ENCODE results near the gene BEND3.

The BEND3 gene

GRCh38 chr6:107077710-107078109 is 37.6 kb downstream of the BEND3 start:
- DNase-seq (ENCODE audit: low read depth), result no peak
- H3K4me3 ChIP-seq (ENCODE audit: low read depth, low read length), result no peak overlapping the region
- TF ChIP-seq MAX (IDR thresholded peaks at IDR 0.05; ENCODE audit: low read depth, low read length) (no peak), MYC (IDR thresholded peaks at IDR 0.05; ENCODE audit: low read depth, low read length) (no peak), POLR2A (IDR thresholded peaks at IDR 0.05; ENCODE audit: extremely low read depth, insufficient read length) (no peak), CTCF (IDR thresholded peaks at IDR 0.05; ENCODE audit: low read depth, low read length) (no peak)

- no peak for TF ChIP-seq POLR2A (IDR thresholded peaks at IDR 0.05; ENCODE audit: extremely low read depth, insufficient read length)
- no peak for TF ChIP-seq MYC (IDR thresholded peaks at IDR 0.05; ENCODE audit: low read depth, low read length)
- TF ChIP-seq MAX (IDR thresholded peaks at IDR 0.05; ENCODE audit: low read depth, low read length), result no peak
- no peak for TF ChIP-seq CTCF (IDR thresholded peaks at IDR 0.05; ENCODE audit: low read depth, low read length)
- no peak overlapping the region for H3K4me3 ChIP-seq (ENCODE audit: low read depth, low read length)
- DNase-seq (ENCODE audit: low read depth), result peak; percentile 39
Observed at GRCh38 chr6:107075951-107076381, 39.3 kb downstream of the BEND3 start.

- DNase-seq (ENCODE audit: low read depth), result no peak
- no peak overlapping the region for H3K4me3 ChIP-seq (ENCODE audit: low read depth, low read length)
- TF ChIP-seq MYC (IDR thresholded peaks at IDR 0.05; ENCODE audit: low read depth, low read length) (no peak), MAX (IDR thresholded peaks at IDR 0.05; ENCODE audit: low read depth, low read length) (no peak), CTCF (IDR thresholded peaks at IDR 0.05; ENCODE audit: low read depth, low read length) (no peak), POLR2A (IDR thresholded peaks at IDR 0.05; ENCODE audit: extremely low read depth, insufficient read length) (no peak)
Observed at GRCh38 chr6:107070686-107071085, 44.6 kb downstream of the BEND3 start.

GRCh38 chr6:107069631-107070548 is 45.4 kb downstream of the BEND3 start:
- TF ChIP-seq CTCF (IDR thresholded peaks at IDR 0.05; ENCODE audit: low read depth, low read length) (no peak), MYC (IDR thresholded peaks at IDR 0.05; ENCODE audit: low read depth, low read length) (no peak), POLR2A (IDR thresholded peaks at IDR 0.05; ENCODE audit: extremely low read depth, insufficient read length) (no peak), MAX (IDR thresholded peaks at IDR 0.05; ENCODE audit: low read depth, low read length) (no peak)
- no peak overlapping the region for H3K4me3 ChIP-seq (ENCODE audit: low read depth, low read length)
- DNase-seq (ENCODE audit: low read depth), result no peak

GRCh38 chr6:107068691-107069630 is 46.4 kb downstream of the BEND3 start:
- H3K4me3 ChIP-seq (ENCODE audit: low read depth, low read length), result no peak overlapping the region
- DNase-seq (ENCODE audit: low read depth), result no peak
- TF ChIP-seq CTCF (IDR thresholded peaks at IDR 0.05; ENCODE audit: low read depth, low read length) (no peak), MYC (IDR thresholded peaks at IDR 0.05; ENCODE audit: low read depth, low read length) (no peak), MAX (IDR thresholded peaks at IDR 0.05; ENCODE audit: low read depth, low read length) (no peak), POLR2A (IDR thresholded peaks at IDR 0.05; ENCODE audit: extremely low read depth, insufficient read length) (no peak)
